Upper lobe of left lung (tissue), 6 donors: Measurements from ENCODE around the gene DUS1L. TPM values are rescaled to one million over a fixed set of nuclear protein-coding genes. Genes with fewer than 3 reads are reported as not detected.
A peak's percentile ranks its signal among the peaks of the same experiment; 100 is the strongest.

ENCODE experiments used
- ATAC-seq, 2 donors: fragments of 200-7000 bp; cut with Tn5 transposase; one replicate each; pipeline ENCODE4 v1.9.1; 2022; ENCODE audit warnings: mild to moderate bottlenecking in 2 of 2, moderate library complexity in 2 of 2; ENCODE audit not compliant: low FRiP score in 2 of 2
- DNase-seq, 2 donors: peaks; one replicate each; pipeline ENCODE4 v3.0.0-alpha.2; 2019 to 2020
- H3K27ac ChIP-seq, 4 donors: fragments of 200-600 bp; sonication (generic); one replicate each; pipeline ENCODE4 v1.5.1; 2016 to 2019
- H3K27me3 ChIP-seq, 4 donors: fragments of 200-600 bp; sonication (generic); one replicate each; pipeline ENCODE4 v1.5.1; 2017 to 2019
- H3K36me3 ChIP-seq, 4 donors: fragments of 200-600 bp; sonication (generic); one replicate each; pipeline ENCODE4 v1.5.1; 2016 to 2019
- H3K4me1 ChIP-seq, 4 donors: fragments of 200-600 bp; sonication (generic); one replicate each; pipeline ENCODE4 v1.5.1; 2018 to 2019
- H3K4me3 ChIP-seq, 4 donors: fragments of 200-600 bp; sonication (generic); one replicate each; pipeline ENCODE4 v1.5.1; 2017 to 2019; ENCODE audit warnings: mild to moderate bottlenecking in 2 of 4, moderate library complexity in 1 of 4
- H3K9me3 ChIP-seq, 4 donors: fragments of 200-600 bp; sonication (generic); one replicate each; pipeline ENCODE4 v1.5.1; 2018 to 2019
- CTCF ChIP-seq, 6 experiments: fragments of 450-650 bp in 4 of 6; fragments of 200-600 bp in 2 of 6; sonication (generic) in 2 of 6; IDR thresholded peaks; one replicate each; pipeline ENCODE4 v1.5.1; 2016 to 2019; ENCODE audit warnings: antibody characterized with exemption in 6 of 6
- EP300 ChIP-seq, 4 donors: sonication (generic); formaldehyde crosslinking; IDR thresholded peaks; one replicate each; pipeline ENCODE4 v1.5.1; 2017; ENCODE audit warnings: antibody characterized with exemption in 4 of 4, control low read depth in 2 of 4
- POLR2A ChIP-seq, 4 donors: fragments of 450-650 bp; IDR thresholded peaks; one replicate each; pipeline ENCODE4 v1.5.1; 2016 to 2017; ENCODE audit warnings: antibody characterized with exemption in 4 of 4, mild to moderate bottlenecking in 2 of 4
- POLR2AphosphoS5 ChIP-seq, 2 donors: sonication (generic); formaldehyde crosslinking; IDR thresholded peaks; one replicate each; pipeline ENCODE4 v1.5.1; 2017; ENCODE audit warnings: antibody characterized with exemption in 2 of 2
- WGBS, 2 donors: methylation state at CpG; one replicate each; pipeline ENCODE4 v1.1.5; 2017 to 2018; 5-methylcytosine and 5-hydroxymethylcytosine counted together
- total RNA-seq, 6 donors: library from RNA; depleted of rRNA in 4 of 6; stranded (reverse); fragments of >200 nt in 4 of 6; gene quantifications; one replicate each; pipeline versions ENCODE4 v1.1.0 to v1.2.1, GENCODE V29; 2016 to 2021
- donor health status: DM: no; HTN: no; CAD: no; lungs with moderate emphysema.
- donor health status: DM: no; HTN: yes; CAD: no; lungs with severe emphysema.

DUS1L gene
- total RNA-seq = 100 to 1,000 TPM in 3 of 6 donors, 10 to 100 TPM in 3; 53.5 to 183 (median 106) TPM

GRCh38 chr17:82065638-82066303 lies at the start of gene DUS1L:
Gene DUS1L, minus strand, starts transcription at chr17:82065804. Its CDS starts 745 bp downstream, at chr17:82065059.
- ATAC-seq = peak; percentile 73 to 93
- Histone ChIP-seq H3K27ac (peak within 1 kb of the TSS; percentile 81 to 92 (median 86)), H3K36me3 (peaks cover 7 to 35% (median 27%) of the 10 kb centered on the region in 4 donors), H3K9me3 (no peaks in the 10 kb centered on the region), H3K4me1 (peaks cover 22 to 34% (median 22%) of the 10 kb centered on the region in 4 donors), H3K27me3 (no peaks in the 10 kb centered on the region), H3K4me3 (peak within 1 kb of the TSS; percentile 63 to 99 (median 77))
- TF ChIP-seq CTCF (IDR thresholded peaks at IDR 0.05) (peak in 2 of 6 experiments; percentile 6 to 27), POLR2A (IDR thresholded peaks at IDR 0.05) (peak in 1 of 4 donors; percentile 58), EP300 (IDR thresholded peaks at IDR 0.05) (no peak), POLR2AphosphoS5 (IDR thresholded peaks at IDR 0.05) (peak; percentile 64 to 71)
- 28 to 62% methylated on average over 16 to 34 of the region's 88 CpGs for WGBS, 2 donors
- peak in 1 of 2 donors; percentile 96 for DNase-seq

- Histone ChIP-seq H3K27me3 (no peaks in the 10 kb centered on the region), H3K9me3 (no peaks in the 10 kb centered on the region), H3K36me3 (peaks cover 0 to 3% (median 0%) of the 10 kb centered on the region in 4 donors), H3K4me1 (peaks cover 3 to 57% (median 12%) of the 10 kb centered on the region in 4 donors), H3K4me3 (no peak overlapping the region), H3K27ac (peak overlapping the region in 2 of 4 donors; percentile 83 to 92)
- no peak for DNase-seq
- no peak for TF ChIP-seq POLR2AphosphoS5 (IDR thresholded peaks at IDR 0.05)
- ATAC-seq = no peak
- 94 to 95% methylated on average over 7 to 9 of the region's 9 CpGs for WGBS, 2 donors
Measured at GRCh38 chr17:82114872-82115271, 49.3 kb upstream of the DUS1L start.

- 93 to 94% methylated on average over 3 to 10 of the region's 10 CpGs for WGBS, 2 donors
- DNase-seq = no peak
Measured at GRCh38 chr17:82114447-82114846, 48.8 kb upstream of the DUS1L start.

GRCh38 chr17:82113941-82114340 lies 48.3 kb upstream of the DUS1L start:
- 88 to 92% methylated on average over 13 of the region's 13 CpGs for WGBS, 2 donors
- H3K36me3 ChIP-seq = peaks cover 0 to 3% (median 0%) of the 10 kb centered on the region in 4 donors
- peak overlapping the region; percentile 67 to 92 (median 80) for H3K27ac ChIP-seq
- DNase-seq = no peak
- no peak overlapping the region for H3K4me3 ChIP-seq
- H3K9me3 ChIP-seq = no peaks in the 10 kb centered on the region
- TF ChIP-seq POLR2A (IDR thresholded peaks at IDR 0.05) (no peak), EP300 (IDR thresholded peaks at IDR 0.05) (no peak), POLR2AphosphoS5 (IDR thresholded peaks at IDR 0.05) (no peak)
- H3K4me1 ChIP-seq = peaks cover 0 to 52% (median 8%) of the 10 kb centered on the region in 4 donors
- ATAC-seq = no peak
- no peaks in the 10 kb centered on the region for H3K27me3 ChIP-seq

More at GRCh38 chr17:82114447-82114846, 48.8 kb upstream of the DUS1L start:
- Histone ChIP-seq H3K27ac (peak overlapping the region in 2 of 4 donors; percentile 83 to 92), H3K27me3 (no peaks in the 10 kb centered on the region), H3K9me3 (no peaks in the 10 kb centered on the region), H3K36me3 (peaks cover 0 to 3% (median 0%) of the 10 kb centered on the region in 4 donors), H3K4me1 (peaks cover 3 to 52% (median 10%) of the 10 kb centered on the region in 4 donors), H3K4me3 (no peak overlapping the region)
- no peak for ATAC-seq
- TF ChIP-seq POLR2AphosphoS5 (IDR thresholded peaks at IDR 0.05) = no peak
- TF ChIP-seq CTCF (IDR thresholded peaks at IDR 0.05) = no peak
- TF ChIP-seq EP300 (IDR thresholded peaks at IDR 0.05) = no peak
- TF ChIP-seq POLR2A (IDR thresholded peaks at IDR 0.05) = no peak

- Histone ChIP-seq H3K9me3 (no peaks in the 10 kb centered on the region), H3K4me3 (no peak overlapping the region), H3K36me3 (peaks cover 0 to 3% (median 0%) of the 10 kb centered on the region in 4 donors), H3K27ac (peak overlapping the region; percentile 67 to 92 (median 80)), H3K27me3 (no peaks in the 10 kb centered on the region), H3K4me1 (peaks cover 0 to 49% (median 6%) of the 10 kb centered on the region in 4 donors)
- TF ChIP-seq POLR2A (IDR thresholded peaks at IDR 0.05) (no peak), POLR2AphosphoS5 (IDR thresholded peaks at IDR 0.05) (no peak)
- ATAC-seq = peak; percentile 10 to 60
- 71 to 82% methylated on average over 9 of the region's 9 CpGs for WGBS, 2 donors
- peak in 1 of 2 donors; percentile 71 for DNase-seq
Measured at GRCh38 chr17:82113422-82113821, 47.8 kb upstream of the DUS1L start.

GRCh38 chr17:82112914-82113311 lies 47.3 kb upstream of the DUS1L start:
- Histone ChIP-seq H3K27ac (peak overlapping the region; percentile 67 to 92 (median 80)), H3K9me3 (no peaks in the 10 kb centered on the region), H3K4me1 (peaks cover 0 to 44% (median 6%) of the 10 kb centered on the region in 4 donors), H3K36me3 (peaks cover 0 to 3% (median 0%) of the 10 kb centered on the region in 4 donors), H3K4me3 (peak overlapping the region in 1 of 4 donors; percentile 4), H3K27me3 (no peaks in the 10 kb centered on the region)
- 70 to 77% methylated on average over 6 of the region's 6 CpGs for WGBS, 2 donors
- no peak for DNase-seq
- peak; percentile 39 to 47 for ATAC-seq
- no peak for TF ChIP-seq CTCF (IDR thresholded peaks at IDR 0.05)
- TF ChIP-seq POLR2A (IDR thresholded peaks at IDR 0.05) = peak in 1 of 4 donors; percentile 53
- peak in 2 of 4 donors; percentile 61 to 76 for TF ChIP-seq EP300 (IDR thresholded peaks at IDR 0.05)
- TF ChIP-seq POLR2AphosphoS5 (IDR thresholded peaks at IDR 0.05) = peak in 1 of 2 donors; percentile 27
